EL (cell line): Measurements from ENCODE around the gene PRR36.

Experiments
- DNase-seq: peaks from one replicate; pipeline ENCODE4 v3.0.0-alpha.2; 2016

Gene PRR36

DNA sequence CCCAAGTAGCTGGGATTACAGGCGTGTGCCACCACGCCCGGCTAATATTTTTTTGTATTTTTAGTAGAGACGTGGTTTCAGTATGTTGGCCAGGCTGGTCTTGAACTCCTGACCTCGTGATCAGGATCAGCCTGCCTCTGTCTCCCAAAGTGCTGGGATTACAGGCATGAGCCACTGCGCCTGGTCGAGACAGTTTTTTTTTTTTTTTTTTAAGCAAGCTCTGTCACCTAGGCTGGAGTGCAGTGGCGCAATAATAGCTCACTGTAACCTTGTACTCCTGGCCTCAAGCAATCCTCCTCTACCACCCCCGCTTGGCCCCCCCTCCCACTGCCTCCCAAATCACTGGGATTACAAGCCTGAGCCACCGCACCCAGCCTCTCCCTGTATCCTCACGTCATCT is 23.1 kb upstream of the PRR36 start:
- no peak for DNase-seq

GRCh38 chr19:7895565-7895964 is 21.4 kb upstream of the PRR36 start:
- DNase-seq, result no peak

GRCh38 chr19:7894612-7895309 is 20.6 kb upstream of the PRR36 start:
- no peak for DNase-seq

- peak; percentile 62 for DNase-seq
These were observed 19.3 kb upstream of the PRR36 start for GRCh38 chr19:7893362-7894101.

DNA sequence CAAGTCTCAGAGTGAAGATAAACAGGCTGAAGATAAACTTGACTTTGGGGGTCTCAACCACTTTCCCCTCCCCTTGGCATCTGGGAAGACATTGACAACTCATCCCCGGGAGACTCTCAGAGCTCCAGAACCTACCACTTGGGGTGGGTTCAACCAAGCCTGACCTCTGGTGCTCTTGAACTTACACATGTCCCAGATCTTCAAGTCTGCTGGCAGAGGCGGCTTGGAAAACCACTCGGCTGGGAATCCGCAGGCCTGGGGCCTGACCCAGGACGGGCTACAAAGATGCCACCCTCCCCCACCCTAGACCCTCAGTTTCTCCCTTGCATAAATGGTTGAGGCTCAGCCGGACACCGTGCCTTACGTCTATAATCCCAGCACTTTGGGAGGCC is 14.6 kb upstream of the PRR36 start:
- DNase-seq, result no peak

DNA sequence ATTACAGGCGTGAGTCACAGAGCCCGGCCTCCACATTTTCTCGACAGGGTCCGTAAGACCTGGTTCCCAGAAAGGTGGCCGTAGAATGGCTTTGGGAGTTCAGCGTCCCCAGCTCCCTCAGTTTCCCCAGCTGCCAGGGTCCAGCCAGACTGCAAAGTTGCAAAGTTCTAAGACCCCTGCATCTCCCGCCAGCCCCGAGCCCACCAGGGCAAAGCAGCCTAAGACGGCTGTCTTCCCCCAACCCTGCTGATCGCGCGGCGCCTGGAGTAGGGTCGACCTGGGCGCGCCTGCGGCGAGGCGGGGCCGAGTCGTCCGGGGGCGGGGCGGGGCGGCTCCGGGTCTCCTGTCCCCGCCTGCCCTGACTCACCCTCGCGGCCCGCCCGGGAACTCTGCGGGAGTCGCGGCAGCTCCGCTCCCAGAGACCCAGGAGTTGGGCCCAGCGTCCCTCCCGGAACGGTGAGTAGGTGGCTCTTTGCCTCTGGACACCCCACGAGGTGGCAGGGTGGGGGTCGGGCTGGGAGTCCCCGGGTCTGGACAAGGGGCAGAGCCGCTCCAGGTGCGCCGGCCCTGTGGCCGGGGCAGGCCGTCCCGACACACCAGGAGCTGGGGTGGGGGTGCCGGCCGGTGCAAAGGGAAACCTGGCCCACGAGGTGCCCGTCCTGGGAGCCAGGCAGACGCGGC is 14.1 kb upstream of the PRR36 start, which contains the start of gene LRRC8E:
TSS of gene LRRC8E (plus strand) at position 366 of the 681 bp plus-strand sequence. CDS start 7,094 bp downstream, outside the sequence.
- peak; percentile 83 for DNase-seq

DNA sequence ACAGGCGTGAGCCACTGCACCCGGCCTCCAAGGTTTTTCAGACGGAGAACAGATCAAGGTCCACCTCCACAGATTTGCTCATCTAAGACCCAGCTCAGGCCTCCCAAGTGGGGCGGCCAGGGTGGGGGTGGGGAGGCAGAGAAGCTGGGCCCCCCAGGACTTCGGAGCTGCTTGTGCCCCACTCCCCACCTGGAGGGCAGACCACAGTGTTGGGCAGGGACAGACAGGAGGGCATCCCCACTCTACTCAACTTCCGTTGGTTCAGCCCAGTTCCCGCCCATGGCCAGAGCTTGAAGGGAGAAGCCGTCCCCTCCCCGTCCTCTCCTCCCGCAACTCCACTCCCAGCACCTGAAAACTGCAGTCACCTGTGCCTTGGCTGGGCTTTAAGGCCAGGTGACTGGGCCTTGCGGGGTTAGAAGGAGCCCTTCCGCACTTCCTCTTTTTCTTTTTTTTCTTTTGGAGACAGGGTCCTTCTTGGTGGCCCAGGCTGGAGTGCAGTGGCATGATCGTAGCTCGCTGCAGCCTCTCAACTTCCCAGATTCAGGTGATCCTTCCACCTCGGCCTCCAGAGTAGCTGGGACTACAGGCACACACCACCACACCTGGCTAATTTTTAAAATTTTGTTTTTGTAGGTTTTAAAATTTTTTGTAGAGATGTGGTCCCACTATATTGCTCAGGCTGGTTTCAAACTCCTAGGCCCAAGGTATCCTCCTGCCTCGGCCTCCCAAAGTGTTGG is 13.4 kb upstream of the PRR36 start:
- no peak for DNase-seq

DNA sequence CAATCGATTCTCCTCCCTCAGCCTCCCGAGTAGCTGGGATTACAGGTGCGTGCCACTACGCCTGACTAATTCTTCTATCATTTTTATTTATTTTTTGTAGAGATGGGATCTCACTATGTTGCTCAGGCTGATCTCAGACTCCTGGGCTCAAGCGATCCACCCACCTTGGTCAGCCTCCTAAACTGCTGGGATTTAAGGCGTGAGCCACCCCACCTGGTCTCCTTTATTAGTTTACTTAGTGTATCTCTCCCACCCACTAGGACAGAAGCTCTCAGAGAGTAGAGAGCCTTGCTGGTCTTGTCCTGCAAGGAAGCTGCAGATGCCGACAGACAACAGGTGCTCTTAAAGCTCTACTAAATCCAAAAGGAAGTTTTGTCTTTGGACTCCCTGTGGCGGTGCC is 11.6 kb upstream of the PRR36 start:
- no peak for DNase-seq

GRCh38 chr19:7883796-7884570 is 9.8 kb upstream of the PRR36 start:
- DNase-seq, result peak; percentile 72

DNA sequence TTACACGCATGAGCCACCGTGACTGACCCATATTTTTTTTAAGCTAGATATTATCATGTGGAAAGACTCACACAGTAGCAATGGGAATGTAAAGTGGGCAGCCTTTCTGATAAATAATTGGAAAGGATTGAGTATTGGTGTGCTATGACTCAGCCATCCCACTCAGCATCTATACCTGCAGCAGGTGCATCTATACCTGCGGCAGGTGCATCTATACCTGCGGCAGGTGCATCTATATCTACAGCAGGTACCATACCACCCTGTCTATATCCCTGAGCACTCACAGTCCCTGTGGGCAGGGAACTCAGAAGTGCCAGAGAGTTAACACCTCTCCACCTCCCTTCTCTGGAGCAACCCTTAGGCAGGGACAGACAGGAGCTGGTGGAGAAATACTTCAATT is 8.9 kb upstream of the PRR36 start:
- no peak for DNase-seq

DNA sequence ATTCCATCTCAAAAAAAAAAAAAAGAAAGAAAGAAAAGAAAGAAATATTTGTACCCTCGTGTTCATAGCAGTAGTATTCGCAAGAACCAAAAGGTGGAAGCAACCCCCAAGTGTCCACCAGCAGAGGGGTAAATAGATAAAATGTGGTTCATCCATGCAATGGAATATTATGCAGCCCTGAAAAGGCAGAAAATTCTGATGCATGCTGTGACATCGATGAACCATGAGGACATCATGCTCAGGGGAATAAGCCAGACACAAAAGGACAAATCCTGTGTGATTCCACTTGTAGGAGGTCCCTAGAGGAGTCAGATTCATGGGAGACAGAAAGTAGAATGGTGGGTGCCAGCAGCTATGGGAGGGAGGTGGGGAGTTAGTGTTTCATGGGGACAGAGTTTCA is 7.7 kb upstream of the PRR36 start:
- no peak for DNase-seq

GRCh38 chr19:7879836-7880235 is 5.6 kb upstream of the PRR36 start:
- no peak for DNase-seq

DNA sequence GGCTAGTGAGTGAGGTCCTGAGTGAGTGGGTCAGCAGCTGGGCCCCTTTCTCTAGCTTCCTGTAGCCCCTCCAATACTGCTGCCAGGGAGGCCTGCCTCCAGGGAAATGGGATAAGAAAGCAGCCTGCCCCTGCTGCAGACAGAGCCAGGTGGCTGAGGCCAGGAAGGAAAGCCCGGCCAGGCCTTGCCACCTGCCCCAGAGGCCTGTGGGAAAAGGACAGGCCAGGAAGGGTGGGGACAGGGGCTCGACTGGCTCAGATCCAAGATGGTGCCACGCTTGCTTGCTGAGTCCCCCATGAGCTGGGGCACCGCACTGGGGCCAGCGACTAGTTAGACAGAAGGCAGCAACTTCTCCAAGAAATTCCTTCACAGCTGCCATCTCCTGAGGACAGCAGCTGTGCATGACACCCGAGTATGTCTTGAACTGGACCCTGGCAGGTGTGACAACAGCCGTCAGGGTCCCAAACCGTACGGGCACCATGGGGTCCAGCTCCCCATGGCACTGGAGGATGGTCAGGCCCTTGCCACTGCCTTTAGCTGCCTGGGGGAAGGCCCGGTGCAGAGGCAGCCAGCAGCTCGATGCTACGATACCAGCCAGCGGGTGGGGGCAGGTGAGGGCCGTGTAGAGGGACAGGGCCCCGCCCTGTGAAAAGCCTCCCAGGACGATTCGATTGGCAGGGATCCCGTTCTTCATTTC is 5.1 kb upstream of the PRR36 start:
- DNase-seq, result no peak

DNA sequence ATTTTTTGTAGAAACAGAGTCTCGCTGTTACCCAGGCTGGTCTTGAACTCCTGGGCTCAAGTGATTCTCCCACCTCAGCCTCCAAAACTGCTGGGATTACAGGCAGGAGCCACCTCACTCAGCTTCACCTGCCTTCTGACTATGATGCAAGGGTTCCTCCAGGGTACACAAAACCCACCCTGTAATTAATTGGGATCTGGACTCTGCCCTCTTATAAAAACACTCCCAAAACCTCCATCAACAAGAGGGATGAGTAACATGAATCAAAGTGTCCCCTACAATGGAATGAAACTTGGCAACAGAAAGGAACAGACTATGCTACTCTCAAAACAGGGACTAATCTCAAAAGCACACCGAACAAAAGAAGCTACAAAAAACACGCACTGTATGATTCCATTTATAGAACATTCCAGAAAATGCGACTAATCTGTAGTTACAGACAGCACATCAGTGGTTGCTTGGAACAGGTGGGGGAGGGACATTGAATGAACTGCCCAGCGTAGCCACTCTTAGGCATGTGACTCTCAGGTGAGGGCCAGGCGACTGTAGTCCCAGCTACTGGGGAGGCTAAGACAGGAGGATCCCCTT is 3.2 kb upstream of the PRR36 start:
- DNase-seq, result no peak

DNA sequence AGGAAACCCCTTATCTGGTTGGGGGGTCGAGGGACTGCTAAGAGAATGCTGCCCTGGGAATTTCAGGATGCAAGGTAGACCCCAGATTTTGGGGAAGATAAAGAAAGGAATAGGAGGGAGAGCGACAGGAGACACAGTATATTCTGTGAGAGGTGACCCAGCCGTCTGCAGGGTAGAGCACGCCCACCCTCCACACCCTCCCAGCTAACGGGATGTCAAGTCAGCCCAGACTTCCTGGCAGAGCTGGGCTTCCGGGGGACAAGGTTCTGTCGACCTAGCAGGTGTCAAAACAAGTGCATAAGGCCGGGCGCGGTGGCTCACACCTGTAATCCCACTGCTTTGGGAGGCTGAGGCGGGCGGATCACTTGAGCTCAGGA is 695 bp upstream of the PRR36 start:
- DNase-seq, result no peak

- no peak for DNase-seq
These were observed 700 bp downstream of the PRR36 start for GRCh38 chr19:7873304-7874075.

DNA sequence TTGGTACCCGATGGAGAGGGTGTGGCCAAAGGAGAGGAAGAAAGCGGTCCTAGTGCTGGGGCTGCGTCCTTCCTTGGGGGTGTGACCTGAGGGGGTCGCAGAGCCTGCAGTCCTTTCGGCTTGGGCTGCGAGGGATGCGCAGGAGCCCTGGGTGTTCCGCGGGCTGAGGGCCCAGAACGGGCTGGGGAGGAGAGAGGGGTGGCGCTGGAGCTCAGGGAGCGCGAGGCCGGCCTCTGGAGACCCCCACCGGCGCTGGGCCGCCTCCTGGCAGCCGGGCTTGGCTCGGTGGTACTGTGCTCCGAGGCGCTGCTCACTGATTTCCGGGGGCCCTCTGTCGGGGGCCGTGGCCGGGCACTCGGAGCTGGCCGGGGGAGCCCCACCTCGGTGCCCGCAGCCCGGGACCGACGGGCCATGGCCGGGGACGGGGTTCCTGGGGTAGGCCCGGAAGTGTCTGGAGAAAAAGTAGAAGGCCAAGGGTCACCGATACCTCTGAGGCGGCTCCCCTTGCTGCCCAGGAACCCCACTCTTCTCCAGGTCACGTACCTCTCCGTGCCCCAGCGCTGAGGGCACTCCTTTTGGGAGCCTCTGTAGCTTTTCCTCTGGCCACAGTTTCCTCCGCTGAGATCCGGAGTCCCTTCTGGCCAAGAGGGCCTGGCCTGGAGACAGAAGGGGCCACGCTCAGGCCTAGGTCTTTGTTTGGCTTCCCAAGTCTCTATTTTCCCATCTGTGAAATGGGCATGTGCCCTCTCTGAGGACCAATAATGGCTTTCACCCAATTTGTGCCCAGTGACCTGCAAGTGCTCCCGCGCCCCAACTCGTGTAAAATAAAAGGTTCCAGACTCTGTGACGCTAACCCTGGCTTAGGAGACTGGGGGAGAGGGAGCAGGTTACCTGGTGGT is 1.6 kb downstream of the PRR36 start:
- DNase-seq, result no peak

GRCh38 chr19:7871437-7872305 is 2.5 kb downstream of the PRR36 start:
- peak; percentile 93 for DNase-seq
